Stimulated activated CD8-positive, alpha-beta memory T cell treated with anti-CD3 and anti-CD28 coated beads, Interleukin-15, amount 100 ng/mL, for 48 hours (primary cell): ENCODE results near the gene MAPK10.
"Not testable (repeated sequence)": the region's sequence is repeated elsewhere in the genome, so short reads cannot be mapped to it uniquely, and the experiment has no call there.

ENCODE experiments used
- DNase-seq, 2 donors: peaks; one replicate each; pipeline ENCODE4 v3.0.0-alpha.2; 2020; ENCODE audit warnings: low read depth in 2 of 2

MAPK10 gene

DNA sequence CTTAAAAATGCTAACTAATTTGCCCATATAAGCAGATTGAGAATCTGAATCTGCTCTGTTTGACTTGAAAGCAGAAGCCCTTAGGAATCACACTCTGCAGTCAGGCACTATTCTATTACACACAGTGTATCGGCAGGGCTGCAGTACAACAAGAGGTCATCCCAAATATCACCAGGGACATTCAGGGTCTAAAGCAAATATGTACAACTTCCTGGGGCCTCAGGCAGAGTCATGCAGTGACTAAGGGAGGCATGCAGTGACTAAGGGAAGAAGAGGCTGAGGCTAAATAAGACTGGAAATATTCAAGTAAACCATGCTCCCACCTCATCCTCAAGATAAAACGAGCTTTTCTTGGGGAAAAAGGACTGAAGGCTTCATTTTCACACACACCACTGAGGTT is 20.9 kb downstream of the MAPK10 start:
- no peak for DNase-seq

DNA sequence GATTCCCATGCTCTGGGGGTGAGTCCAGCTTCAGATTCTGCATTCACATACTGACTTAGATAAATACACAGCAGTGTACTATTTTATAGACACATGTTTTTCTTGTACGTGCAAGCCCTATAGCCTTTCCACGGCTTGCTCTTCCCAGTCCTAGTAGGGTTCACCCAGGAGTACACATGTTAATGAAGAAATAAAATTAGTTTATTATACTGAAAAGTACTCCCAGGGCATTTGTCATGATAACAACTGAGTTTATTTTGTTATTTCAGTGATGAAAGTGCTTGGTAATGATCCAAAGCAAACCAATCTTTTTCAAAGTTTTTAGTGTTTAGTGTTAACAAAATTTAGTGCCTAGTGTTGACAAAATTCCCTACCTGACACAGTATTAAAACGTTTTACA is 21.3 kb downstream of the MAPK10 start:
- DNase-seq = no peak

DNA sequence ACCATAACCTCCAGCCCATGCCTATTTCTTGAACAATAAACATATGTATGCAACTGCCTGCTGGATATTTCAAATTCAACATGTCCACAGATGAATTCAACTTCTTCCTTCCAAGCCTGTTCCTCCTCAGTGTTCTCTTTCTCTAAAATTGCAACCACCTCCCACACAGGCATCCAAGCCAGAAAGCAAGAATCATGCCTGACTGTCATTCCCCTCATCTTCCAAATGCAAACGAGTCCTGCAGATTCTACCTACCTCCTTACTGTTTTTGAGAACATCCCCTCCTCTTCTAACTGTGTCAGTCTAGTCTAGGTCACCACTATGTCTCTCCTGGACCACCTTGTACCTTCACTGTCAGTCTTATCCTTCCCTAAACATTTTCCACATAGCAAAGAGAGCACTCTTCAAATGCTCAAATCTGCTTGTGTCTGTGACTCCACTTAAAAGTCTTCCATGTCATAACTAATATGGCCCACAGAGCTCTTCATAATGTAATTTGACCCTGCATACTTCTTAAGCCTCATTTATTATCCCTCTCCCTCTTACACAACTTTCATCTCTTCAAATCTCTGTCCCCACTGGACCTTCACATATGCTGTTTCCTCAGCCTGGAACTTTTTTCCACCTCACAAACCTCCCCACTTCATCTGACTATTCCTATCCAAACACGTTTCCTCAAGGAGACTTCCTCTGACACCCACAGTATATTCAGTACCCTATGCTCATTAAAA is 25.7 kb downstream of the MAPK10 start:
- no peak for DNase-seq

DNA sequence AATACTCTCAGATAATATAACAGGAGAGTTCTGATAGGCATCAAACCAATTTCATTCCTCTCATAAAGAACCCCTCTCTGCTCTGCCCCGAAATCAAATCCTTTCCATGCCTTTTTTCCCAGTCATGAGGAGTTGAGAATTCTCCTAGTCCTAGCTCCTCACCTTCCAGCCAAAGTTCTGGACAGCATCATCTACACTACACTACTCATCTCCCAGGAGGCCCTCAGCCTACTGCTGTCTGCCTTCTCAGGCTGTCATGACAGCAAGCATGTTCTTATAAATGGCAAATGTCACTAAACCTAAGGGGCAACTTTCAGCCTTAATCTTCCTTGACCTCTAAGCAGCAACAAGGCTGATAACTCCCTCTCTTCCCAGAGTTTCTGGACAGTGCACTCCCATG is 26.6 kb downstream of the MAPK10 start:
- DNase-seq = no peak

DNA sequence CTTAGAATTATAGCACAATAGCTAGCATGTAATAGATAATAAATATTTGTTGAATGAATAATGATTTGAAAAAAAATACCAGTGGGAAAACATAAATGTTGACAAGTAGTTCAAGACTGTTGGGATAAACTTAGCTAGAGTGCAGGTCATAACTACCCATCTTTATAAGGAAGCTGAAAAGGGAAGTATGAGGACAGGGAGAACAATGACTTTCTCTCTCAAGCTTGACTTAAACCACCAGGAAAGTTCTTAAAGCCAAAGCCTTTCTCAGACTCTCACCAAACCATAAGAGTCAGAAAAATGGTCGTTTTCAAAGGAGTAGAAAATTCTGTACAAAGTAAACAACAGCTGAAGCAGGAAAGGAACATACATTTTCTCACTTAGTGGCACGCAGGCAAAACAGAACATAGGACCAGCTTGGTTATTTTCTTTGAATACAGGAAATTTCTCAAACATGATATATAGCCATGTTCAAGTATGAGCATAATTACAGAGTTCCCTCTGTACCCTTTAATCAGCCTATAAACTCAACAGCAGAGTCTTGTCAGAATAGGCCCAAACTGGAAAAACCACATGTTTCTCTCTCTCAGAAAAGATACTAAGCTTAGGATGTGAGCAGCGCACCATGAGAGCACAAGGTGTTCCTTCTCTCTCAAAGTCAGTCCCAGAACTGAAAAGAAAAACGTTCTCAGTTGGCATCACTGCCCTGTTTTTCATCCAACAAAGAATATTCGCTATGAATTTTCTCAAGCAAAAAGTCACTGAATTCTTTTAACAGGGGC is 28.7 kb downstream of the MAPK10 start:
- no peak for DNase-seq

DNA sequence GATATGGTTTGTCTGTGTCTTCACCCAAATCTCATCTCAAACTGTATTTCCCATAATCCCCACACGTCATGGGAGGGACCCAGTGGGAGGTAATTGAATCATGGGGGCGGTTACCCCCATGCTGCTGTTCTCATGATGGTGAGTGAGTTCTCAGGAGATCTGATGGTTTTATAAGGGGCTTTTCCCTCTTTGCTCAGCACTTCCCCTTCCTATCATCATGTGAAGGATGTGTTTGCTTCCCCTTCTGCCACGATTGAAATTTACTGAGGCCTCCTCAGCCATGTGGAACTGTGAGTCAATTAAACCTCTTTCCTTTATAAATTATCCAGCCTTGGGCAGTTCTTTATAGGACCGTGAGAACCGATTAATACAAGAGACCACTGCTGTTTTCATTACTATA is 29.4 kb downstream of the MAPK10 start:
- DNase-seq = not testable (repeated sequence)

DNA sequence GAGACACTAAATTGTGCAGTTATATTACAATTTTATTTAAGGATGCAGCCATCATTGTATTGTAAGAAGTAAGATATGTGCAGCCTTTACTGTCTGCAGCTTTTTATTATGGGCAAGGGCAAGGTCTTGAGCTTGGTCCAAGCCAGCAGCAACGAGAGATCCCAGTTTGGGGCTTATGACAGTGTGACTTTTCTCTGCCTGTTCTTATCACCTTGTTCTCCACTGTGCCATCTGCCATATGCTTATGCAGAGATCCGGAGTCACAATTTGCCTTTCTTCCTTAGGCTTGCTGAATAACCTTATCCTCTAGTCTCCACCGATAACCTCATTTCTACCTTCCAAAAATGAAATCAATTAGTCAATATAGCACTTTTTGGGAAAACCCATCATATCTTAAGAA is 30.4 kb downstream of the MAPK10 start:
- DNase-seq = no peak

DNA sequence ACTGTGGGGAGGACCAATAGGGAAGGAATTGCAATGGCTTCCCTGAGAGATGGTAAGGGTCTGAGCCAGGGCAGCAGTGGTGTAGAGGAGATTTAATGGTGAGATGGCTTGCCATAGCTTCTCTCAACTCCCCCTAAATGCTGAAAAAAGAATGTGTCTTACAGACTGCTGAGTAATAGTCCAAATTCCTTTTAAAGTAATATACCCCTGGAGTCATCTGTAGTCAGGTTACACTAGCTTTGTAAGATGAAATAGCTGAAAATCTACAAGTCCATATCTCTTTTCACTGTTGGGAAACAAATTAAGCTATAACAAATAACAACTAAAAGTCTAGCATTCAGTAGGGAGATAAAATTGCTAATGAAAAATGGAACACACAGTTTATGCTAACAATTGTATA is 33.5 kb downstream of the MAPK10 start:
- DNase-seq = no peak

DNA sequence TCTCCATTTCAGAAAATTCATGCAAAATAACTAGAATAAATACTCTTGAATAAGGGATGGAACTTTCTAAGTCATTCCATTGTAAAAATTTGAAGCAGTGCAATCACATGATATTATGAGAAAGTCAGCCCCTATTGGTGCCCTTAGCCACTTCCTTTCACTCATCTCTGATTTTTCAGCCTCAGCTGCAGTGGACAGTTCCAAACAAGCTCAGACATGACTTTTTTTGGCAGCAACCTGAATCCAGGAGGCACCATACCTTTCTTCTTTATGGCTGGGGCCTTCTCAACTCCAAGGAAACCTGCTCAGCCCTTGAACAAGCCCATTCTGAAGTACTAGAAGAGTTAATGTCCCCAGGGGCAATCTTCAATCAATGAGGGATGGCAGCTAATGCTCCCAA is 40.5 kb downstream of the MAPK10 start:
- no peak for DNase-seq

DNA sequence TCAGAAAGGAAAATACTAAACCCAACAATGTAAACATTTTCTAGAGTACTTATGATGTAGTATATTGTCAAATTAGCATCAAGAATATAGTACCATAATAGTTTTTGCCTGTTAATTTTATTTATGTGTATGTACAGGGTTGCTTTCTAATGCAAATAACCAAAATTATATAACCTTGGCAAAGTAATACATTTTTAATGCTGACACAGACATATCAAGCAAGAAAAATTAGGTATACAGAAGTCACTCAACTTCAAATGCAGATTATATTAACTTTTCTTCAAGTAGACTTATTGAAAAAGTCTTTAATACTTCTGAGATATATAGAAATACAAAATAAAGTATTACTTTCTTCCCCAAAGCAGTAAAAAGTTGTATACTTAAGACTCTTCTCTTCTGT is 44.3 kb downstream of the MAPK10 start:
- DNase-seq = no peak

DNA sequence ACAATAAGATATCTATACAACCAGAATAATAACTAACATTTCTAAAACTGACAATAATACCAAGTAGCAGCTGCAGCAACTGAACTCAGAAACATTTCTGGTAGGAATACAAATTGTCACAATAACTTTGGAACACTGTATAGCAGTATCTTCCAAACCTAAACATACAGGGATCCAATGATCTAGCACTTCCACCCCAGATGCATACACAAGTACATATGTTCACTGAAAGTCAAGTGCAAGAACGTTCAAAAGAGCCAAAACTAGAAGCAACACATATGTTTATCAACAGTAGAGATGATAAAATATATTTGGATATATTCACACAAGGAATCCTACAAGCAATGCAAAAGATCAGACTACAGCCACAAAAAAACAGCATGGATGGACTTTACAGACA is 46.2 kb downstream of the MAPK10 start:
- no peak for DNase-seq

DNA sequence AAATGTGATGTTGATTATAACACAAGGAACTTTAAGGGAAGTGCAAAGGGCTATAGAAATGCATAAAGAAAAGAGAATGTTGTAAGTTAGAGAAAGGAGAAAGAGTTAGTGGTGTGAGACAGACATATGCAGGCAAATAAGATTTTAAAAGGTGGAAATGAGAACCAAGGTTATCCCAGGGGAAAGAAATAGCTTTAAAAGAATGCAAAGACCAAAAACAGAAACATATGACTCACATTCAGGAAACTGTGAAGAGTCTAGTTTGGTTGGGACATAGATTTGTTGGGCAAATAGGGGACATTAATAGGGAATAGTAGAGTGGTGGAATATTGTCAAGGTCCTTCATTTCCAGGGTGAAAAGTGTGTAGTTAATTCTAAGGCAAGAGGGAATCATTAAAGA is 52.4 kb downstream of the MAPK10 start:
- DNase-seq = no peak

DNA sequence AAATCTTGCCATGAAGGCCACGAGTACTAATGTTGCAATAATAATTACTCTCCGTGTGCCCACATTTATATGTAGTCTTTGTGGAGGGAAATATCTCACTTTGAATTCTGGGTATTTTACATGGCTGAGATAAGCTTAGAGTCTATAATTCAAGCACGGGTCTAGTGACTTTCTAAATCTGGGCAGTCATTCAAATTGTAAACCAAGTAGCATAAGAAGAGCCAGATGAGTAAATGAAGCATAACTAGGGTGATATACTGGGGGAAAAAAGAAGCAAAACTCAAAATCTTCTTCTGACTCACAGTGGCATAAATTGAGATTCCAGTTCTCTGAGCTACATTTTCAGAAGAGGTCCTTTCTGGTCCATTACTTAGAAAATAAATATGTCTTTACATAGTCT is 53.0 kb downstream of the MAPK10 start:
- no peak for DNase-seq

DNA sequence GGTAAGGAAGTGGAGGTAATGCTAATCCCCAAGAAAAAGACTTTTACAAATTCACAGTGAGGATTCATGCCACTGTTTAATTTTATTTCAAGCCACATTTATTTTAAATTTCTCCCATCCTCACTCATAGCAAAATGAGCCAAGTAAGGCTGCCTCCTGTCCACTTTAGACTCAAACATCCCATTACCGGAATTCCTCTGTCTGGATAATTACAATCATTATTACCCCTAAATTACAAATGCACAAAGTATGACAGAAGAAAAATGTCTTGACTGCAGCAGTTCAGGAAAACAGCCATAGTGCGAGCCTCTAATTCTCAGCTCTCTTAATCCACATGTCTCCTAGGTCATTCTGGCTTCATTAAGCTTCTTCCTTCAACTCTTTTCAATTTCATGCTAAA is 57.0 kb downstream of the MAPK10 start:
- no peak for DNase-seq

DNA sequence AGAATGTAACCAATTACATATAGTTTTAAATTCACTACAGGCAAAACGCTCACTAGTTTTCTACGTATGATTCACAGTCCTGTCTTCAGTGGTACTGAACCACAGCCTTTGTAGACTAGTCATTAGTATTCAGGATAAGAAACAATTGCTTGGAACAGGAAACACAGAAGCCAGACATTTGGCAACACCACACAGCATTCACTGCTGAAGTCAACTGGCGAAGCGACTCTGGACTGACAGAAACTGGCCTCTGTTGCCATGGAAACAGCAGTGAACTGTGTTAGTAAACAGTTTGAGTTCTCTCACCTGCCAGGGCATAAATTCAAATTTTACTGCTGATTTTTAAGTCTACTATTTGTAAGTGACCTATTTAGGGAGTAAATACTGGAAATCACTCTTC is 57.6 kb downstream of the MAPK10 start:
- no peak for DNase-seq

DNA sequence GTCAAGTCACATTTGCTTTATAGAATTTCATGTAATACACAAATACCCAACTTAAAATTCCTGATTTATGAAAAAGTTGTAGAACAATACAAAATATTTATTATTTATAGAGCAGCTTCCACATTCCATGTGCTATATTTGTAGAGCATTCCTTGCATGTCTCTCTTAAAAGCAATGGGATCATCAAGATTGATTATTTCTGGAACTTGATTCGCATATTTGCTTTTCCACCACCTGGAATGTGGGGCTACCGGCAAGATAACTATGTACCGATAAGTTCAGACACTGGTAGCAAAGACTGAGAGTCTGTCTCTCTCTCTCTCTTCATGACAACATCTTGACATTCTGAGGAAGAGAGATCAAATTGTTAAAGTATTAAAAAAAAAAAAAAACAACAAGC is 59.3 kb downstream of the MAPK10 start:
- DNase-seq = no peak

DNA sequence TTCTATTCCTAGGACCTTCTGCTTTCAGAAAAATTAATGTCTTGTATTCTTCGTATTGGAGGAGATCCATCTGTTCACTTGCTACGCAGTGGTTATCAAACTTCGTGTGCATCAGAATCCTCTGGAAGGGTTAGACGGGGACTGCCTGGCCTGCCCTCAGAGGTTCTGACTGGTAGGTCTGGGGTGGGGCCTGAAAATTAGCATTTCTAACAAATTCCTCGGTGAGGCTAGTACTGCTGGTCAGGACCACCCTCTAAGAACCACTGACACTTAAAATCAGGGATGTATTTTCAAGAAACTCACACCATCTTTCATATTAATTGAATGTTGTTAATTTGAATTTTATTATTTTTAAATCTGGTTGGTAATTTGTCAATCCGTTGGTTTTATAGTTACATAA is 63.0 kb downstream of the MAPK10 start:
- DNase-seq = no peak

DNA sequence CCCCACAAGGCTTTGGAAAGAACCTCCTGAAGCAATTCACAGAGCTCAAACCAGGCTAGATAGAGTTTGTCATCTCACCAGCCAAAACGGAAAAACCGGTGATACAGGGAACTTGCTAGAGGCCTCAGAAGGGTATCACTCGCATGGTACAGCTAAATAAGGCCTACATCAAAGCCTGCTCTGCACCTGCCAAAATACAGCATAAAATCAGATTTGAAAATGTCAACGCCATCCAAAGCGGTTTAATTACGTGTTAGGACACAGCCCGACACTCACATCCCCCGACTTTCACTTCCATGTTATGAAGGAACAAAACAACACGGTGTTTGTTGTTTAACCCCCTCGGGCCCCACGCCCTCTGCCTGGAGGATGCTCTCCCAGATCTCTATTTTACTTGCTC is 65.0 kb downstream of the MAPK10 start:
- no peak for DNase-seq

DNA sequence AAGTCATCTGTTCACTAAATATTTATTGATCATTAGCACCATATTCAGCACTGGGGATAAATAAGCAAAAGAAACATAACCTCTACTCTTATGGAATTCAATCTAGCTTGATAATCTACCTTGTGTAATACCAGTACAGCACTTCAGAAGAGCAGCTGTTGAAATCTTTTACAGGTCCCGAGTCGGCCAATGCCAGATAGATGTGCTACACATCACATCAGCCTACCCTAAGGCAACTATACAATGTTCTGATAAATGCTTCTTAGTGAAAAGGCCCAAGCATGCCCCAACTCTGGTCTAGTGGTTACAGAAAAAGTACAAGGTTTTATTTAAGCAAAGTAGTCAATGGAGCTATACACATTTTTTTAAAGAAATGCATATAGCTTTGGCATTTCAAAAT is 68.7 kb downstream of the MAPK10 start:
- DNase-seq = no peak

DNA sequence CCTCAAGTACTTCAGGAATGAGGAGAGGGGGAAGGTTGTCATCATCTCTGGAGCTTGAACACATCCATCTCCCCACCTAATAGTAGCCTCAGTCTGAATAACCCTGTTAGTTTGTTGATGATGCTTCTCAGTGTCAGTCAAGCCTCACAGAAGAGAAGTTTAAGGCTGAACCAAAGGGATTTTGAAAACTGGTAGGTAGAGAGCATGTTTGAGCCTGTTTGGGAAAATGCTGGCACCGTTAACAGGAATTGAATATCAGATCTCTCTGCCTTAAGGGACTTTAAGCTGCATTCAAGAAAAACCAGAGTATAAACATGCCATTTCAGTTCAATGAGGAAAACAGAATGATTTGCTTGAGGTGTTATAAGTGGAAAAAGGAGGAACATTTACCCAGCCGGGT is 73.1 kb downstream of the MAPK10 start:
- DNase-seq = no peak

DNA sequence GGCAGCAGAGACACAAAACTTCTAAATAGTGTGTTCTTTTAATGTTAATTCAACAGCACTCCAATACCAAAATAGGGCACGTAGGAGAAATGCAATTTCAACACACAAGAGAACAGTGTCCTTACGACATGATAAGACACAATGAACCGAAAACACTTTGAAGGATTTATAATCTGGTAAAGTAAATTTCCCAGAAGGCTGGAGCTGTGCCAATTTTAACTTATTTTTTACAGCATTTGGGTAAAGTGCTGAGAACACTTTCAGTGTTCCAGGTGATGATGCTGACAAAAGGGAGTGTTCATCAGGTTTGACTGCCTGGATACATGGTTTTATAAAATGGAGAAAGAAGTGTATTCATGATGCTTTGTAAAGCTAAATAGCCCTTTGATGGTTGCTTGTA is 76.5 kb downstream of the MAPK10 start:
- no peak for DNase-seq

DNA sequence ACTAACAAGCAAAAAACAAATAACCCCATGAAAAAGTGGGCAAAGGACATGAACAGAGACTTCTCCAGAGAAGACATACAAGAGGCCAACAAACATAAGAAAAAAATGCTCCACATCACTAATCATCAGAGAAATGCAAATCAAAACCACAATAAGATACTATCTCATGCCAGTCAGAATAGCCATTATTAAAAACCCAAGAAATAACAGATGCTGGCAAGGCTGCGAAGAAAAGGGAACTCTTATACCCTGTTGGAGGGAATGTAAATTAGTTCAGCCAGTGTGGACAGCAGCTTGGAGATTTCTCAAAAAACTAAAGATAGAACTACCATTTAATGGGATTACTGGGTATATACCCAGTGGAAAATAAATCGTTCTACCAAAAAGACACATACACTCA is 79.6 kb downstream of the MAPK10 start:
- DNase-seq = no peak

DNA sequence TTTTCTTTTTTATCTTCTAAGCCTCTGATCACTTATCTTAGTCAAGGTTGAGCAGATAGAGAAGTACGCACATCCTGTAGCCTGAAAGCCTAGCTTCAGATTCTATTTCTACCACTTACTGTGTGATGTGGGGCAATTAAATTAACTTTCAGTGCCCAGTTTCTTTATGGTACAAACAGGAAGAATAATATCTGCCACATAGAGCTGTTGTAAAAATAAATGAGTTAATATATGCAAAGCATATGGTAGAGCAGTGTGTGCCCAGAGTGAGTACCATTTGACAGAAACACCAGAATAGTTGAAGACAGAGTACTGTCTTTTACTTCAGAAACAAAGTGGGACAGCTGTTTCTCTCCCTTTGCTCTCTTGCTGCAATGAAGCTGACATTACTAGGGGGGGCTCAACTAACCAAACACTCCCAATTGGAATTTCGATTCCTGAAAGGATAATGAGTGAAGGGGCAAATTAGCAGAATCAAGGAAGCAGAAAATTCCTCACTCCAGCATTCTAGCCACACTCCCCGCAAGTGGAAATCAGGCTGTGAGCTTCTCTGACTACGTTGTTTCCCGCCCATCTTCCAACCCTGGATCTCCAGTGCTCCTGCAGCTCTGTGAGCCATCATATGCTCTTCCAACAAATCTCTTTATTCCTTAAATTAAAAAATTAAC is 80.4 kb downstream of the MAPK10 start:
- DNase-seq = no peak
